GM12892 (cell line): ENCODE measurements around the gene CRYGB.
"Not testable (repeated sequence)": the region's sequence is repeated elsewhere in the genome, so short reads cannot be mapped to it uniquely, and the experiment has no call there.

Experiments
- DNase-seq: peaks from one replicate; pipeline ENCODE4 v3.0.0; 2011; ENCODE audit not compliant: insufficient read length
- FAIRE-seq: peaks from 2 replicates; lab custom pipeline; 2011; peaks lifted over from hg19 to GRCh38; lab: Jason Lieb, UNC
- POLR2A ChIP-seq: IDR thresholded peaks from 2 replicates; pipeline ENCODE4 v1.6.1; 2011; ENCODE audit warnings: low read depth, low read length, control low read depth
- POLR2AphosphoS5 ChIP-seq: IDR thresholded peaks from 2 replicates; pipeline ENCODE4 v1.6.1; 2011; ENCODE audit warnings: low read depth, low read length, control low read depth
- TAF1 ChIP-seq: IDR thresholded peaks from 2 replicates; pipeline ENCODE4 v1.6.1; 2011; ENCODE audit warnings: low read depth, mild to moderate bottlenecking, control low read depth, low read length, borderline replicate concordance

Gene CRYGB

GRCh38 chr2:208129744-208130711 is 15.9 kb downstream of the CRYGB start, which contains the start of gene CRYGC:
CRYGC (minus strand) TSS chr2:208129828; CDS start chr2:208129792, 36 bp downstream.
- TF ChIP-seq TAF1 (no peak), POLR2AphosphoS5 (no peak), POLR2A (no peak)
- FAIRE-seq (no peak), DNase-seq (no peak)

- FAIRE-seq = no peak
Measured at GRCh38 chr2:208128136-208128535, 17.8 kb downstream of the CRYGB start.

GRCh38 chr2:208127090-208127489 is 18.9 kb downstream of the CRYGB start:
- no peak for FAIRE-seq
- no peak for DNase-seq
- no peak for TF ChIP-seq TAF1
- TF ChIP-seq POLR2AphosphoS5 = no peak
- no peak for TF ChIP-seq POLR2A

More at GRCh38 chr2:208128136-208128535, 17.8 kb downstream of the CRYGB start:
- no peak for DNase-seq
- no peak for TF ChIP-seq TAF1
- no peak for TF ChIP-seq POLR2AphosphoS5
- no peak for TF ChIP-seq POLR2A

GRCh38 chr2:208125251-208125650 is 20.7 kb downstream of the CRYGB start:
- TF ChIP-seq POLR2AphosphoS5 (no peak), POLR2A (no peak), TAF1 (no peak)
- DNase-seq (no peak), FAIRE-seq (no peak)

GRCh38 chr2:208124013-208124715 is 21.8 kb downstream of the CRYGB start, which contains the start of gene CRYGD:
CRYGD (minus strand) TSS chr2:208124524; CDS start chr2:208124473, 51 bp downstream.
- FAIRE-seq, DNase-seq: not testable (repeated sequence)

GRCh38 chr2:208122248-208122647 is 23.7 kb downstream of the CRYGB start:
- TF ChIP-seq POLR2A (no peak), POLR2AphosphoS5 (no peak), TAF1 (no peak)
- DNase-seq = no peak
- no peak for FAIRE-seq

- FAIRE-seq (no peak), DNase-seq (no peak)
- no peak for TF ChIP-seq TAF1
Measured at GRCh38 chr2:208118918-208119317, 27.0 kb downstream of the CRYGB start.

GRCh38 chr2:208117390-208117789 is 28.6 kb downstream of the CRYGB start:
- not testable (repeated sequence) for DNase-seq, FAIRE-seq

GRCh38 chr2:208112969-208113368 is 33.0 kb downstream of the CRYGB start:
- DNase-seq = no peak
- FAIRE-seq = no peak
- TF ChIP-seq POLR2AphosphoS5 = no peak
- TF ChIP-seq POLR2A = no peak
- no peak for TF ChIP-seq TAF1

- not testable (repeated sequence) for FAIRE-seq, DNase-seq
Measured at GRCh38 chr2:208112273-208112745, 33.6 kb downstream of the CRYGB start.

- TF ChIP-seq POLR2AphosphoS5 = no peak
- TF ChIP-seq POLR2A = no peak
- no peak for TF ChIP-seq TAF1
- FAIRE-seq (no peak), DNase-seq (no peak)
Measured at GRCh38 chr2:208103616-208104015, 42.3 kb downstream of the CRYGB start.
